ENCODE data around the gene SATB1.

Gene SATB1

DNA sequence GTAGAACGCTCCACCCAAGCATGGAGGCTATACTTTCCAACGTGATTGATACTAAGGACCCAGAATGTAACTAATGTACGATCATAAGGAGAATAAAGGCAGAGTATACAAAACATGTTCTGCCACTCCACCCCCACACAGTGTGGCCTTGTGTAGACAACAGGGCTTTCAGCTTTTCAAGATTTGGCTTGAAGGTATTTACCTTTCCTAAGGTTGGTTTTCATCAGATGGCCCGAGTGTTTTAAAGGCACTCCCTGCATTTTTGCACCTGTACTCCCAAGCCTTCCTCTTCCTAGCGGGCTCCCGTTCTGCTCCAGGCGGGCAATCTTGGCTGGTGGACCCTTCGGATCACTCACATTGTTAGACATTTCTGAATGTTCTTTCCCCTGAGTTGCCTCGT, 4.6 kb downstream of the SATB1 start:
- peaks cover 66% of the 10 kb centered on the region for H3K4me1 Mint-ChIP-seq
- DNase-seq (no peak), ATAC-seq (no peak)
- H3K27me3 Mint-ChIP-seq = no peaks in the 10 kb centered on the region
- peak overlapping the region; percentile 77 to 96 for H3K4me3 Mint-ChIP-seq
- H3K9me3 Mint-ChIP-seq = no peaks in the 10 kb centered on the region
- peak overlapping the region; percentile 36 to 86 for H3K27ac Mint-ChIP-seq

DNA sequence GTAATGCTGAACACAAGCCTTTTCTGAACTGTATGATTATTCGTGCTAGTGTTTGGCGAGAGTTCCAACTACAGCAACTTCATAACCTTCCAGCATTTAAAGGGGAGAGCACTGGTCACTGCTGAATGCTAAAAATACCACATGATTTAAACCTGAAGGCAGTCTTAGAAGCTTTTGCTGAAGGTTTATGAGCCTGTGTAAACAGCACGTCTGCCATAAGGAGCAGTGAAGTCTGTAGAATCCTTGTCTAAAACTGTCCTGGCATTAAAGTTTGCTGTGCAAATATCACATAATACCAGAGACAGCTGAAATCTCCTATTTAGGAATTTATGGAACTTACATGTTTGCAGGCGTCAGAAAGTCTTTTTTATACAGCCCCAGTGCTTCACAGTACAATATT, 5.9 kb downstream of the SATB1 start:
- H3K4me3 Mint-ChIP-seq = peak overlapping the region; percentile 77 to 96
- DNase-seq (no peak), ATAC-seq (no peak)
- no peaks in the 10 kb centered on the region for H3K27me3 Mint-ChIP-seq
- H3K4me1 Mint-ChIP-seq = peaks cover 78% of the 10 kb centered on the region
- no peaks in the 10 kb centered on the region for H3K9me3 Mint-ChIP-seq
- peak overlapping the region; percentile 74 to 80 for H3K27ac Mint-ChIP-seq

DNA sequence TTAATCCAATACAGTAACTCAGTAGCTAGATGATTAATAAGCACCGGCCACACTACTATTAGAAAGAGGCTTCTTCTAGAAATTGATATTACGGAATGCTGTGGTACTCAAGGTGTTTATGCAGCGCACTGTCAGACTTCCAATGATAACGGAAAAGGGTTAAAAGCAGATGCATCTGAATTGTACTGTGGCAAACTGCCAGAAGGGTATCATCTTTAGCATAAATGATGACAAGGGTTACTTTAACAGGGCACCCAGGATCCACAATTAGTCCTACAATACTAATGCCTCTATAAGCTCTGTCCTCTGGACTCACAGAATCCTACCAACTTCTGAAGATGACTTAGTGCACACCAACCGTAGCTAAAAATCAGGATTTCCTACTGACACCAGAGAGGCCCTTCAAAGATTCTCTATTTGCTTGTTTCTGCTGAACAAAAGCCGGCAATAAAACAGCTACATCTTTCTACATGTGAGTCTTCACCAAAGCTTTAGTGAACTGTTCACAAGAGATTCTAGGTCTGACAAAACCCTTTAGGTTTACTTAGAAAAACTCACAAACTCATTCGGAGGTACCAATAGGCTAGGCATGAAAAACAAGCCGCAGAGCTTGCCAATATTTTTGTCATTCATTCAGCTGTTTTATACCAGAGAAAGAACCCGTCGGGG, 7.1 kb downstream of the SATB1 start:
- no peaks in the 10 kb centered on the region for H3K9me3 Mint-ChIP-seq
- peak overlapping the region; percentile 77 to 96 for H3K4me3 Mint-ChIP-seq
- DNase-seq (no peak), ATAC-seq (peak; percentile 22)
- no peaks in the 10 kb centered on the region for H3K27me3 Mint-ChIP-seq
- peaks cover 74% of the 10 kb centered on the region for H3K4me1 Mint-ChIP-seq
- peak overlapping the region; percentile 78 to 93 for H3K27ac Mint-ChIP-seq

DNA sequence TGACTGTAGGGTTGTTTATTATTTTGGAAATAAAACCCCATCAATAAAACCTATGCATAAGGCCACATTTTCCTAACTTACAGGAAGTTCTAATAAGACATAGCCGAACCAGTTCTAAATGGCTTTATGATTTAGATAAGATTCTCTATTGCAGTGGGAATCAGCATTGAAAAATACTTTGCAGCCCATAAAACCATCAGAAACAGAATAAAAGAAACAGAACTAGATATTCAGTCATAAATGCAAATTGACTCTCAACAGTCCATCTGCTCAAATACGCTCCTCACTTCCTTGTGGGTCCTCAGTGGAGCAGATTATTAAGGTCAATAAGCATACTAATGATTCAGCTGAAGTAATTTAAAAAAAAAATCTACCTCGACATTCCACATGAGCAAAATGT, 8.8 kb downstream of the SATB1 start:
- H3K4me3 Mint-ChIP-seq = peak overlapping the region; percentile 68 to 81

DNA sequence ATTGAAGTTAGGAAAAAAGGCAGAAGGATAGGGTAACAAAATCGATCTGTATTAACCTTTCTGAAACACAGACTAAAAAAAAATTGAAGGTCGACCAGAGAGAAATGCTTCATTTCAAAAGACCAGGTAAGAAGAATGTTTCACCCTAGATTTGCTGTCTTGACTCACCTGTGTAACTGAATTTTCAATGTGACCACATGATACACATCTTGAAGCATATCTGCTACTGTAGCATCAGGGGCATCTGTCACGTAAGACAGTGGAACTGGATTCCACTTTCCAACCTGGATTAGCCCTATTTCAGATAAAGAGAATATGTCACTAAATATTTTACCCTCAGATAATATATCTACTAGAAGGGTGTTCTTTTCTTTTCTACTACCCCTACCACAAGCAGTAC, 9.3 kb downstream of the SATB1 start:
- Mint-ChIP-seq H3K4me1 (peaks cover 84% of the 10 kb centered on the region), H3K9me3 (no peaks in the 10 kb centered on the region), H3K27me3 (no peaks in the 10 kb centered on the region), H3K27ac (peak overlapping the region in 1 of 2 donors; percentile 78), H3K4me3 (peak overlapping the region; percentile 68 to 81)
- ATAC-seq (peak; percentile 32), DNase-seq (no peak)

More for the DNA sequence above, 8.8 kb downstream of the SATB1 start:
- Mint-ChIP-seq H3K27ac (peak overlapping the region in 1 of 2 donors; percentile 78), H3K9me3 (no peaks in the 10 kb centered on the region), H3K4me1 (peaks cover 84% of the 10 kb centered on the region), H3K27me3 (no peaks in the 10 kb centered on the region)
- DNase-seq (no peak), ATAC-seq (no peak)

DNA sequence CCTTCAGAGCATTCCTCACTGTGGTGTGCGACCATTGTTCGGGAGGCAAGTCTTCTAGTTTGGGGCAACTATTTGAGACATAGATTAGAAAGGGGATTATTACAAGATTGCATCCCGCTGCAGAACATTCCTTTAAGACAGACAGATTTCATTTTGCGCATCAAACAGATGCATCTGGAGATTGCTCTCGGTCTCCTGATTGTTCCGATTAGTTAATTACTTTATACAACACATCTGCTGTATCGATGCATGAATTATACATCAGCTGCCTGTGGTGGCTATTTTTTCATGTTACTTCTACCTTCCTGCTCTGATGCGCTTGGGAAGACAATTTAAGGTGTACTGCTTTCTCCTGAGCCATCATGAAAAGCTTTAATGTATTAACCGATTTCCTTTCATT, 10.0 kb downstream of the SATB1 start:
- DNase-seq (no peak), ATAC-seq (no peak)
- Mint-ChIP-seq H3K4me1 (peaks cover 84% of the 10 kb centered on the region), H3K27ac (peak overlapping the region in 1 of 2 donors; percentile 10), H3K9me3 (no peaks in the 10 kb centered on the region), H3K27me3 (no peaks in the 10 kb centered on the region), H3K4me3 (peak overlapping the region; percentile 37 to 56)

DNA sequence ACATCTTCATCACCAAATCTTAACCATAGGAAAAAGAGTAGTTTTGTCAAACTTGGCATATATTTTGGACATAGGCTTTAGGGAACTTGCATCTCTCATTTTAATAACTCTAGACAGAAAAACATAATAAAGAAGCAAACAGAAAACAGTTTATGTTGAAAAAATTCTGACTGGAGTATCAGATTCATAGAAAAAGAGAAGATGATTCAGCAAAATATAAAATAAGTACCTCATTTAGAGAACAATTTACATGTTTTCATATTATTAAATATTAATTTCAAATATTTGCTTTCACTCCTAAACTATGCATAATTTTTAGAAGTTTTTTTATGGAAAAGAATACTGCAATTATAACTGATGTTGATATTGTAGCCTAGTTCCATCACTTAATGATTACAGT, 12.5 kb downstream of the SATB1 start:
- H3K9me3 Mint-ChIP-seq = no peaks in the 10 kb centered on the region
- H3K4me1 Mint-ChIP-seq = peaks cover 84% of the 10 kb centered on the region
- peak overlapping the region; percentile 67 to 79 for H3K4me3 Mint-ChIP-seq
- ATAC-seq (no peak), DNase-seq (no peak)
- peak overlapping the region; percentile 78 to 86 for H3K27ac Mint-ChIP-seq
- H3K27me3 Mint-ChIP-seq = no peaks in the 10 kb centered on the region

DNA sequence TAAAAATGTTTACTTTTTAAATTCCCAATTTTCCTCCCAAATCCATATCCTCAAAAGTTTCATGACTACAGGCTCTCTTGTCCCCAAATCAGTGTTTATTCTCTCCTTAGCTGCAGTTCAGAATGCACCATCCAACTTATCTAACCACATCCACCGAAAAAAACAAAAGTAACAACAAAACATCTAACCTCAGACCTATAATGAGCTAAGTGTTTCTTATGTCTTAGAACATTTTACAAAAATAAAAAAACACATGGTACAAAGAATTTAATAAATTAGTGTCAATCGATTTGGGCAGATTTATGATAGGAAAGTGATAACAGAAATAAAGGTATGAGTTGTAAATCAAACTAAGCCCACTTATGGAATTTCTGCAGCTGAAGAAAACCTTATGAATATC, 13.6 kb downstream of the SATB1 start:
- no peaks in the 10 kb centered on the region for H3K9me3 Mint-ChIP-seq
- ATAC-seq (peak; percentile 59), DNase-seq (no peak)
- peak overlapping the region; percentile 67 to 79 for H3K4me3 Mint-ChIP-seq
- H3K4me1 Mint-ChIP-seq = peaks cover 84% of the 10 kb centered on the region
- H3K27me3 Mint-ChIP-seq = no peaks in the 10 kb centered on the region
- H3K27ac Mint-ChIP-seq = peak overlapping the region; percentile 16 to 19

DNA sequence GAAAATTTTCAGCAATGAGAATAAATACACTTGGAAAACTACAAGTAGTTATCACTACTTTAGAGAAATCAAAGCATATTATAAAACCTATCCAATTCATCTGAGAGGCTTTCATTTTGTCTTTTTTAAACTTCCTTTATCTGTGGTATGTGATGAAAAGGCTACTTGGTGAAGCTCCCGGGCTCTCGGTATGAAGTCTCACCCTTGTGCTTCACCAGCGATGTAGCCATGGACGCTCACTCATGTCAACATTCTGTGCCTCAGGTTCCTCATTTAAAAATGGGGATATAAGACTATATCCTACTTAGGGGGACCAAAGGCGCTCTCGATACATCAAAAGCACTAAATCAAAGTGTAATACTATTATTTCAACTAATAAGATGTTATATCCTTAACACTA, 14.9 kb downstream of the SATB1 start:
- no peak for DNase-seq
- Mint-ChIP-seq H3K9me3 (no peaks in the 10 kb centered on the region), H3K4me1 (peaks cover 84% of the 10 kb centered on the region), H3K27ac (peak overlapping the region; percentile 7 to 72), H3K27me3 (no peaks in the 10 kb centered on the region), H3K4me3 (peak overlapping the region; percentile 66 to 73)
- ATAC-seq = no peak

DNA sequence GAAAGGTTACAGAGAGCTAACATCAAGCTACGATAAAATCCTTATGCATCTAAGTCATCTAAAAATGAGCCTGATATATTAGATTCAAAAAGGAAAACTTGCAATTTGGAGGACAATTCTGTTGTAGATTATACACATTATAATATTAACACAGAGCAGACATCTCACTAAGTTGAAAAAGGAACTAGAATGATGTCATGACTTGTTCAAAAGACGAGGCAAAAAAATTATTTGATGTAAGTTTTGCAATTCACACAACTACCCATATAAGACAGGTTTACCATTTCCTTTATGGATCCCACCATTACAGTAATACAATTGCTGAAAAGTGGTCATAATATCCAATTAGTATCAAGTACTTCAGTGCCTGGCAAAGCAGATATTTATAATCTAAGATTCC, 15.9 kb downstream of the SATB1 start:
- no peaks in the 10 kb centered on the region for H3K27me3 Mint-ChIP-seq
- H3K9me3 Mint-ChIP-seq = no peaks in the 10 kb centered on the region
- no peak for DNase-seq
- peak overlapping the region in 1 of 2 donors; percentile 74 for H3K27ac Mint-ChIP-seq
- ATAC-seq = no peak
- H3K4me3 Mint-ChIP-seq = peak overlapping the region; percentile 66 to 73
- H3K4me1 Mint-ChIP-seq = peaks cover 85% of the 10 kb centered on the region

DNA sequence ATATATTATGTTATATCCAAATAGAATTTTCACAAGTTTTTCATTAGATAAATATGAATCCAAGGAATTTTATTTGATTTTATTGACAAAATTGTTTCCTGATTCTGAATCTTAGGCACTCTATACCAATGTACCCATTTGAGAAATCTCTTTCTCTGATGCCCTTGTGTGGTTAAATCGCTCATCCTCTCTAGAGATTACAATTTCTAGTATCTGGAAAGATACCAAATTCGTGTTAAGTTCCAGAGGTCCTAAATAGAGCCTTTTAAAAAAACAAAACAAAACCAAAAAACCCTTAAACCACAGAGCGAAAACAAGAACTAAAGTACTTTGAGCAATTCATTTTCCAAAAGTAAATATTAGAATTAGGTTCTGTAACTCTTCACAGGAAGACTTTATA, 20.0 kb downstream of the SATB1 start:
- no peaks in the 10 kb centered on the region for H3K9me3 Mint-ChIP-seq
- ATAC-seq = peak; percentile 57
- no peaks in the 10 kb centered on the region for H3K27me3 Mint-ChIP-seq

DNA sequence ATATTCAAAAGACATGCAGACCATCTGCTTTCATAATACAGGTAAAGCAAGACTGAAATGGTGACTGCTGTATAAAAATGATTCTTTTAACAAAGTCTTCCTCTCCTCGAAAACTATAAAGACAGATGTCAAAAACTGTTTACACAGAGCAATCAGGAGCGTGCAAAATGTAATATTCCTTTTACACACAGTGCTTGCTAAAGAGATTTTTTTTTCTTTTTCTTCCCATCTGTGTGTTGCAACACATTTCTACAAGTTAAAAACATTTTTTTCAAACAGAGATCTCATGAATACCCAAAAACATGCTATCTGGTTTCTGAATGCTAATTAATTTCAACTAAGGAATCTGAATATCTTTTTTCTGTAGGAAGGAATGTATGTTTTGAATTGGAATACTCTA, 22.1 kb downstream of the SATB1 start:
- Mint-ChIP-seq H3K4me1 (peaks cover 100% of the 10 kb centered on the region), H3K9me3 (no peaks in the 10 kb centered on the region), H3K4me3 (peak overlapping the region; percentile 71 to 76), H3K27me3 (no peaks in the 10 kb centered on the region), H3K27ac (peak overlapping the region; percentile 59 to 71)
- no peak for ATAC-seq
- no peak for DNase-seq

More for the DNA sequence above, 20.0 kb downstream of the SATB1 start:
- Mint-ChIP-seq H3K4me3 (peak overlapping the region; percentile 39 to 45), H3K4me1 (peaks cover 100% of the 10 kb centered on the region), H3K27ac (peak overlapping the region in 1 of 2 donors; percentile 19)
- no peak for DNase-seq

DNA sequence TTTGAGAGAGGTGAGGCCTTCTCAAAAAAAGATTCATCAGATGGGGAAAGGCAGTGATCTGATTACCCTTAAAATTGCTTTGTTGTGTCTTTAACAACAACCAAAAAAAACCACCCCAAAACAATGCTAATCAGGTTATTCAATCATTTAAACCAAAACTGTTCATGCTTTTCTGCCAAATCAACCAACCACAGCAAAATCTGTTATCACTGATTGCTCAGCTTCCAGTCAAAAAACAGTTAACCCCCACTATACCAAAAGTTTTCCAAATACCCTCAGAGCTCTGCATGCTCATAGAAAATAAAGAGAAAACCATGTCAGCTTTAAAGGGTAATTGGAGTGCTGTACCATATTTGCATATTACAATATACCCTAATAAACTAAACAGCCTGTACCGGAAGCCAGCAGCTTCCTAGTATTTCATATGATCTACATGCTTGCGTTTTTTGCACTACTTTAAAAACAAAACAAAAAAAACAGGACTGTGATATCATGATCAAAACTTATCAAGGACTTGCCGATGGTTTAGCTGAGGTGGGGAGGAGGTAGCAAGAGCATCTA, 22.8 kb downstream of the SATB1 start:
- Mint-ChIP-seq H3K4me3 (peak overlapping the region; percentile 71 to 76), H3K27me3 (no peaks in the 10 kb centered on the region), H3K4me1 (peaks cover 100% of the 10 kb centered on the region), H3K9me3 (no peaks in the 10 kb centered on the region), H3K27ac (peak overlapping the region; percentile 59 to 63)
- DNase-seq = no peak
- ATAC-seq = peak; percentile 35

DNA sequence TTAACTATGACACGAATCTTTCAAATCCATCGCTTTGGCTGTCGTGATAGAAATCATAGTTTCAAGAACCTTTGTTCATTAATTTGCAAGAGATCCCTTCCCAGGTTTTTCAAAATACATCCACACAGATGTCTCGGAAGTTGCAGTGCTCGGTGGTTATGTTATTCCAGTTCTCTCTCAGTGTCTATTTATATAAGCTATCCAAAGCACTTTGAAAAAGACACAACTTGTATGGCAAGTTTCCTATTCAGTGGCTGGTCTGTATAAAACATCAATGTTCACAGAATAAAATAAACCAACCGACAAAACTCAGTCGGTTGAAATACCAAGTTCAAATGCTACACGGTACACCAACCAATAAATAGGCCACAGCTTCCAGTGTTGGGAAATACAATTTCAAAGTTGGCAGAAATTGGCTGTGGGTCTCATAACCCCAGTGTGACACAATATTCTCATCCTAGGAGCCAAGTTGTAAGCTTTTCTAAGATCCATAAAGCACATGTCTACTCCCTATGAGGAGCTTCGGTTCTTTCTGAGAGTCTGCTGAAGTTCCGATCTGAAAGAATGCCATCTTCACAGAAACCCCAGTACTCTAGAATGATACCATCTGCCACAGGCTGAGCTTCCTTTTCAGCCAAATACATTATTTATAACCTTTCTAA, 23.7 kb downstream of the SATB1 start:
- Mint-ChIP-seq H3K9me3 (no peaks in the 10 kb centered on the region), H3K27me3 (no peaks in the 10 kb centered on the region), H3K4me3 (peak overlapping the region; percentile 30 to 76), H3K27ac (peak overlapping the region in 1 of 2 donors; percentile 92), H3K4me1 (peaks cover 100% of the 10 kb centered on the region)
- no peak for DNase-seq
- no peak for ATAC-seq

DNA sequence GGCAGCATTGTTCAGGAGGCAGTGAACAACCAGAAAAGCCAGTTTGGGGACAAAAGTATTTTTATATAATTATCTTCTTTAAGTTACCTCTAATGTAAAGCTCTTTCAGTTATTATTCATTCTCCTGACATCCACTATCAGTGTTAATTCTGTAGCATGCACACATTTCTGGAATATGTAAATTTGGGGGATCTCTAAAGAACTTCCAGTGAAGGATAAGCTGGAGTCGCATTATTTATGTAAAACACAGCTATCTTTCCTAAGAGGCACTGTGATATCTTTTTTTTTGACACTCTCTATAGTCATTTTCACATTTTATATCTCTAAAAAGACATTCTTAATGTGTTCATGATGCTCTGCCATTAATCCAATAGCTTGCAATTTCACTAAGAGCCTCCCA, 26.7 kb downstream of the SATB1 start:
- Mint-ChIP-seq H3K4me3 (no peak overlapping the region), H3K4me1 (peaks cover 93% of the 10 kb centered on the region), H3K27ac (no peak overlapping the region), H3K27me3 (no peaks in the 10 kb centered on the region), H3K9me3 (no peaks in the 10 kb centered on the region)
- ATAC-seq = no peak
- DNase-seq = no peak

DNA sequence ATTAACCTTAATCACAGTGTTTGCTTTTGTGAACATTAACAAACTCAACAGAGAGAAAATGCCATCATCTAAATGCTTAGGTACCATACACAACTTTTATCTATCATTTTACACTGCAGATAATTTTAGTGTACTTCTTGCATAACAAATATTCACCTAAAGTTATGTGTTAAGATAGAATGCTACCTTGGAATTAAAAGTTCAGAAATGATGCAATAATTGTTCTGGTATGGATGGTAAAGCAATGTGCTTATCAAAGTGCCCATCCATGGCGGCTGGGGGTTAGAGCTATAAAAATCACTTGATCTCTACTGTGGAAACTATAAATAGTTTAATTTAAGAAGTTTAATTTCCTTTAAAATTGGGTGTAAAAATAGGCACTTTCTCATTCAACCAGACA, 28.7 kb downstream of the SATB1 start:
- Mint-ChIP-seq H3K27me3 (no peaks in the 10 kb centered on the region), H3K27ac (no peak overlapping the region), H3K9me3 (no peaks in the 10 kb centered on the region), H3K4me3 (no peak overlapping the region), H3K4me1 (peaks cover 90% of the 10 kb centered on the region)
- DNase-seq = no peak
- ATAC-seq = no peak
